Bronchial epithelial cell (primary cell): ENCODE measurements around the gene PPARG. TPM values are rescaled to one million over a fixed set of nuclear protein-coding genes. Genes with fewer than 3 reads are reported as not detected.

Experiments
- DNase-seq: peaks from one replicate; pipeline ENCODE4 v3.0.0-alpha.2; 2010; ENCODE audit warnings: low read depth
- FAIRE-seq: peaks from 2 replicates; lab custom pipeline; 2011; peaks lifted over from hg19 to GRCh38; lab: Jason Lieb, UNC
- H3K27me3 ChIP-seq: 2 replicates; pipeline ENCODE4 v1.5.1; 2011; ENCODE audit warnings: low read length; ENCODE audit not compliant: control insufficient read depth, insufficient read depth
- H3K36me3 ChIP-seq: 2 replicates; pipeline ENCODE4 v1.5.1; 2011; ENCODE audit warnings: low read length; ENCODE audit not compliant: control insufficient read depth, insufficient read depth
- H3K4me3 ChIP-seq: 2 replicates; pipeline ENCODE4 v1.5.1; 2011; ENCODE audit warnings: mild to moderate bottlenecking, low read depth, low read length, control low read depth
- CTCF ChIP-seq: IDR thresholded peaks from 2 replicates; pipeline ENCODE4 v1.5.1; 2011; ENCODE audit warnings: mild to moderate bottlenecking, moderate library complexity, low read length, control low read depth, inconsistent platforms; ENCODE audit not compliant: insufficient read depth, severe bottlenecking
- total RNA-seq: library from RNA; depleted of rRNA; stranded (reverse); fragments of >200 nt; gene quantifications from 2 replicates; pipeline ENCODE4 v1.2.1, GENCODE V29; 2014

Gene PPARG
- total RNA-seq, 1 donor from 2014 or later, result 14.5 TPM

- H3K36me3 ChIP-seq, result no peaks in the 10 kb centered on the region
- no peak for TF ChIP-seq CTCF
- no peak overlapping the region for H3K4me3 ChIP-seq
- no peak for DNase-seq
- H3K27me3 ChIP-seq, result no peaks in the 10 kb centered on the region
- no peak for FAIRE-seq
Observed at GRCh38 chr3:12265508-12265907, 23.4 kb upstream of the PPARG start.

- no peak for DNase-seq
- no peaks in the 10 kb centered on the region for H3K27me3 ChIP-seq
- no peak for FAIRE-seq
- no peaks in the 10 kb centered on the region for H3K36me3 ChIP-seq
- H3K4me3 ChIP-seq, result no peak overlapping the region
- TF ChIP-seq CTCF, result no peak
Observed at GRCh38 chr3:12266038-12266437, 22.8 kb upstream of the PPARG start.

GRCh38 chr3:12267376-12268030 is 21.4 kb upstream of the PPARG start:
- no peak for FAIRE-seq
- no peak for DNase-seq
- H3K27me3 ChIP-seq, result no peaks in the 10 kb centered on the region
- H3K4me3 ChIP-seq, result no peak overlapping the region
- no peaks in the 10 kb centered on the region for H3K36me3 ChIP-seq
- no peak for TF ChIP-seq CTCF

GRCh38 chr3:12268049-12268735 is 20.7 kb upstream of the PPARG start:
- no peak for TF ChIP-seq CTCF
- no peak for FAIRE-seq
- Histone ChIP-seq H3K36me3 (no peaks in the 10 kb centered on the region), H3K27me3 (no peaks in the 10 kb centered on the region), H3K4me3 (no peak overlapping the region)
- no peak for DNase-seq

- no peak overlapping the region for H3K4me3 ChIP-seq
- no peaks in the 10 kb centered on the region for H3K27me3 ChIP-seq
- H3K36me3 ChIP-seq, result no peaks in the 10 kb centered on the region
- no peak for FAIRE-seq
- no peak for DNase-seq
- TF ChIP-seq CTCF, result no peak
Observed at GRCh38 chr3:12270976-12271375, 17.9 kb upstream of the PPARG start.
